Spinal cord (tissue), 10 donors: Measurements from ENCODE around the gene BOLA2B. TPM values are rescaled to one million over a fixed set of nuclear protein-coding genes. Genes with fewer than 3 reads are reported as not detected.
"Not testable (repeated sequence)": the region's sequence is repeated elsewhere in the genome, so short reads cannot be mapped to it uniquely, and the experiment has no call there.

ENCODE experiments used
- DNase-seq, 6 donors: peaks; one replicate each; pipeline versions ENCODE4 v3.0.0 to v3.0.0-alpha.2; 2013 to 2015; ENCODE audit warnings: low spot score in 6 of 6, low read depth in 4 of 6
- H3K27ac ChIP-seq: one replicate; pipeline ENCODE4 v1.5.1; 2013; ENCODE audit warnings: low read depth, low read length, control low read depth
- H3K27me3 ChIP-seq: one replicate; pipeline ENCODE4 v1.6.1; 2013; ENCODE audit warnings: low read length; ENCODE audit not compliant: control insufficient read depth, insufficient read depth
- H3K36me3 ChIP-seq: one replicate; pipeline ENCODE4 v1.6.1; 2013; ENCODE audit warnings: low read length; ENCODE audit not compliant: control insufficient read depth, insufficient read depth
- H3K4me1 ChIP-seq: one replicate; pipeline ENCODE4 v1.6.1; 2013; ENCODE audit warnings: low read length; ENCODE audit not compliant: control insufficient read depth, insufficient read depth
- H3K4me3 ChIP-seq: one replicate; pipeline ENCODE4 v1.5.1; 2013; ENCODE audit warnings: low read depth, low read length, control low read depth
- H3K9me3 ChIP-seq: one replicate; pipeline ENCODE4 v1.6.1; 2013; ENCODE audit warnings: low read length; ENCODE audit not compliant: control insufficient read depth, insufficient read depth
- WGBS: methylation state at CpG from one replicate; pipeline ENCODE4 v1.1.5; 2013; ENCODE audit warnings: missing lambda C conversion rate; ENCODE audit not compliant: insufficient coverage; 5-methylcytosine and 5-hydroxymethylcytosine counted together
- polyA plus RNA-seq, 2 donors: library from polyadenylated mRNA; unstranded; fragments of 120-200 nt; gene quantifications; one replicate each; pipeline ENCODE4 v1.2.1, GENCODE V29; 2013; ENCODE audit not compliant: insufficient read length in 2 of 2
- total RNA-seq, 2 donors: library from RNA; depleted of rRNA in 1 of 2; stranded (reverse); fragments of 120-200 nt in 1 of 2; fragments of >200 nt in 1 of 2; gene quantifications; one replicate each; pipeline versions ENCODE4 v1.2.3 to v1.2.4, GENCODE V29; 2013 to 2014
- donor health status: healthy.

The BOLA2B gene
- total and polyA plus RNA-seq, 4 donors: 10.1 to 102 (median 41.8) TPM

GRCh38 chr16:30184891-30185682, 8.4 kb downstream of the BOLA2B start:
- no peak for DNase-seq
- Histone ChIP-seq H3K9me3 (no peaks in the 10 kb centered on the region), H3K4me3 (peak overlapping the region; percentile 43), H3K4me1 (peaks cover 42% of the 10 kb centered on the region), H3K27me3 (no peaks in the 10 kb centered on the region), H3K27ac (no peak overlapping the region), H3K36me3 (peaks cover 35% of the 10 kb centered on the region)
- WGBS: 78% methylated on average over 13 of the region's 13 CpGs

- peak in 2 of 6 donors; percentile 12 to 32 for DNase-seq
- WGBS: 43% methylated on average over 17 of the region's 24 CpGs
Observed at GRCh38 chr16:30184096-30184890, 9.2 kb downstream of the BOLA2B start.

GRCh38 chr16:30183233-30184095, 10.0 kb downstream of the BOLA2B start, which contains the start of gene CORO1A:
TSS of gene CORO1A (plus strand) at chr16:30183602. CDS start at chr16:30185210, 1,608 bp downstream.
- Histone ChIP-seq H3K27me3 (no peaks in the 10 kb centered on the region), H3K36me3 (peaks cover 35% of the 10 kb centered on the region), H3K4me1 (peaks cover 42% of the 10 kb centered on the region), H3K9me3 (no peaks in the 10 kb centered on the region), H3K4me3 (peak within 1 kb of the TSS; percentile 61), H3K27ac (peak within 1 kb of the TSS; percentile 73)
- peak in 5 of 6 donors; percentile 56 to 95 (median 76) for DNase-seq
- WGBS: under 1% methylated on average over 81 of the region's 81 CpGs

More at GRCh38 chr16:30184096-30184890, 9.2 kb downstream of the BOLA2B start:
- Histone ChIP-seq H3K4me3 (peak overlapping the region; percentile 43), H3K36me3 (peaks cover 35% of the 10 kb centered on the region), H3K27ac (no peak overlapping the region), H3K27me3 (no peaks in the 10 kb centered on the region), H3K9me3 (no peaks in the 10 kb centered on the region), H3K4me1 (peaks cover 42% of the 10 kb centered on the region)

- Histone ChIP-seq H3K9me3 (no peaks in the 10 kb centered on the region), H3K36me3 (peaks cover 8% of the 10 kb centered on the region), H3K4me3 (no peak overlapping the region), H3K27me3 (no peaks in the 10 kb centered on the region), H3K27ac (no peak overlapping the region), H3K4me1 (peaks cover 25% of the 10 kb centered on the region)
- WGBS: 78% methylated on average over 3 of the region's 3 CpGs
- DNase-seq: no peak
Observed at GRCh38 chr16:30180741-30181140, 12.7 kb downstream of the BOLA2B start.

- H3K4me1 ChIP-seq: peaks cover 17% of the 10 kb centered on the region
- H3K9me3 ChIP-seq: no peaks in the 10 kb centered on the region
- H3K27ac ChIP-seq: no peak overlapping the region
- no peaks in the 10 kb centered on the region for H3K27me3 ChIP-seq
- WGBS: 88% methylated on average over 7 of the region's 9 CpGs
- H3K36me3 ChIP-seq: peaks cover under 1% of the 10 kb centered on the region
- DNase-seq: no peak
- H3K4me3 ChIP-seq: no peak overlapping the region
Observed at GRCh38 chr16:30179931-30180330, 13.5 kb downstream of the BOLA2B start.

- Histone ChIP-seq H3K27ac (no peak overlapping the region), H3K4me1 (peaks cover 10% of the 10 kb centered on the region), H3K27me3 (no peaks in the 10 kb centered on the region), H3K9me3 (no peaks in the 10 kb centered on the region), H3K36me3 (no peaks in the 10 kb centered on the region), H3K4me3 (no peak overlapping the region)
- 100% methylated on average over 1 of the region's 4 CpGs for WGBS
- DNase-seq: no peak
Observed at GRCh38 chr16:30179195-30179594, 14.3 kb downstream of the BOLA2B start.

GRCh38 chr16:30176876-30177275, 16.6 kb downstream of the BOLA2B start:
- H3K27me3 ChIP-seq, H3K4me1 ChIP-seq, DNase-seq, H3K27ac ChIP-seq, H3K4me3 ChIP-seq, H3K36me3 ChIP-seq, H3K9me3 ChIP-seq: not testable (repeated sequence)
- WGBS: 78% methylated on average over 5 of the region's 6 CpGs

GRCh38 chr16:30173054-30173453, 20.4 kb downstream of the BOLA2B start:
- H3K27ac ChIP-seq: no peak overlapping the region

GRCh38 chr16:30170145-30170544, 23.3 kb downstream of the BOLA2B start:
- WGBS: no CpG with 5 or more reads among the region's 31 CpGs
- not testable (repeated sequence) for H3K9me3 ChIP-seq, DNase-seq, H3K4me3 ChIP-seq, H3K36me3 ChIP-seq, H3K4me1 ChIP-seq, H3K27me3 ChIP-seq, H3K27ac ChIP-seq

More at GRCh38 chr16:30173054-30173453, 20.4 kb downstream of the BOLA2B start:
- DNase-seq: no peak
- no peaks in the 10 kb centered on the region for H3K36me3 ChIP-seq
- WGBS: no CpG with 5 or more reads among the region's 7 CpGs
- no peaks in the 10 kb centered on the region for H3K4me1 ChIP-seq
- H3K27me3 ChIP-seq: no peaks in the 10 kb centered on the region
- no peak overlapping the region for H3K4me3 ChIP-seq
- no peaks in the 10 kb centered on the region for H3K9me3 ChIP-seq
